ENCODE data around the gene SMCO4. TPM values are rescaled to one million over a fixed set of nuclear protein-coding genes. Genes with fewer than 3 reads are reported as not detected.

SMCO4 gene
- total and polyA plus RNA-seq, 5 donors: 31.8 to 95.6 (median 60.5) TPM

- H3K27me3 ChIP-seq (ENCODE audit: control insufficient read depth, insufficient read depth): no peaks in the 10 kb centered on the region
- DNase-seq: no peak
- peaks cover 2% of the 10 kb centered on the region for H3K4me1 ChIP-seq (ENCODE audit: control insufficient read depth, insufficient read depth, low read length)
- H3K4me3 ChIP-seq (ENCODE audit: low read length): no peak overlapping the region
- intact Hi-C loops (cut with DNase I): no loop called here
- no peak for ATAC-seq
- 96% methylated on average over 4 of the region's 4 CpGs for WGBS
- H3K27ac ChIP-seq (ENCODE audit: low read length): no peak overlapping the region
- no peaks in the 10 kb centered on the region for H3K9me3 ChIP-seq (ENCODE audit: control insufficient read depth, low read length)
Measured at GRCh38 chr11:93517611-93518010, 25.6 kb downstream of the SMCO4 start.

DNA sequence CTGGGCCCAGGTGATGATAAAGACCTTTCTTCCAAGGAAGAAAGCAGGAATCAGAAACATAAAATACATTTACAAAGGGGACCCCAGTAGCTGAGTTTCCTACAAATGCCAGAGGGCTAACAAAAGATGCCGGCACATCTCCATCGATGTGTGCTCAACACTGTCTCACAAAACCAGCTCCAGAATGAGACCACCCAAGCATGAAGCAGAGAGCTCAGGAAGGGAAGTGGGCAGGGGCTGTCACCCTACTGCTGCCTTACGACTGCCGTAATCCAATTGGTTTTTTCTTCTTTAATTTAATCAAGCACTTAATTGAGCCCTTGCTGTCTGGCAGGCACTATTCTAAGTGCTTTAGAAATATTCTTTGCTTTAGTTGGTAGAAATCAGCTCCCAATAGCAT is 26.1 kb downstream of the SMCO4 start:
- WGBS: 92% methylated on average over 4 of the region's 4 CpGs
- DNase-seq (no peak), ATAC-seq (no peak)
- H3K4me3 ChIP-seq (ENCODE audit: low read length): no peak overlapping the region
- no peaks in the 10 kb centered on the region for H3K9me3 ChIP-seq (ENCODE audit: control insufficient read depth, low read length)
- no peaks in the 10 kb centered on the region for H3K27me3 ChIP-seq (ENCODE audit: control insufficient read depth, insufficient read depth)
- H3K27ac ChIP-seq (ENCODE audit: low read length): no peak overlapping the region
- intact Hi-C loops (cut with DNase I): no loop called here
- H3K4me1 ChIP-seq (ENCODE audit: control insufficient read depth, insufficient read depth, low read length): peaks cover 2% of the 10 kb centered on the region

- H3K9me3 ChIP-seq (ENCODE audit: control insufficient read depth, low read length): no peaks in the 10 kb centered on the region
- H3K27ac ChIP-seq (ENCODE audit: low read length): no peak overlapping the region
- H3K4me1 ChIP-seq (ENCODE audit: control insufficient read depth, insufficient read depth, low read length): peaks cover 2% of the 10 kb centered on the region
- intact Hi-C loops (cut with DNase I): no loop called here
- ATAC-seq (peak; percentile 24 to 34), DNase-seq (no peak)
- 47% methylated on average over 5 of the region's 5 CpGs for WGBS
- H3K4me3 ChIP-seq (ENCODE audit: low read length): no peak overlapping the region
- H3K27me3 ChIP-seq (ENCODE audit: control insufficient read depth, insufficient read depth): no peaks in the 10 kb centered on the region
Measured at GRCh38 chr11:93515441-93516025, 27.7 kb downstream of the SMCO4 start.

- no peak overlapping the region for H3K27ac ChIP-seq (ENCODE audit: low read length)
- DNase-seq: no peak
- peaks cover 5% of the 10 kb centered on the region for H3K4me1 ChIP-seq (ENCODE audit: control insufficient read depth, insufficient read depth, low read length)
- ATAC-seq: no peak
- WGBS: 82% methylated on average over 4 of the region's 4 CpGs
- H3K4me3 ChIP-seq (ENCODE audit: low read length): no peak overlapping the region
- intact Hi-C loops (cut with DNase I): no loop called here
- no peaks in the 10 kb centered on the region for H3K9me3 ChIP-seq (ENCODE audit: control insufficient read depth, low read length)
- no peaks in the 10 kb centered on the region for H3K27me3 ChIP-seq (ENCODE audit: control insufficient read depth, insufficient read depth)
Measured at GRCh38 chr11:93514712-93515111, 28.5 kb downstream of the SMCO4 start.

- H3K27me3 ChIP-seq (ENCODE audit: control insufficient read depth, insufficient read depth): no peaks in the 10 kb centered on the region
- 78% methylated on average over 4 of the region's 4 CpGs for WGBS
- no peak overlapping the region for H3K4me3 ChIP-seq (ENCODE audit: low read length)
- no peaks in the 10 kb centered on the region for H3K9me3 ChIP-seq (ENCODE audit: control insufficient read depth, low read length)
- no peak overlapping the region for H3K27ac ChIP-seq (ENCODE audit: low read length)
- peaks cover 5% of the 10 kb centered on the region for H3K4me1 ChIP-seq (ENCODE audit: control insufficient read depth, insufficient read depth, low read length)
- no peak for DNase-seq
- no peak for ATAC-seq
- intact Hi-C loops (cut with DNase I): no loop called here
Measured at GRCh38 chr11:93513772-93514171, 29.4 kb downstream of the SMCO4 start.

GRCh38 chr11:93512949-93513667 is 30.1 kb downstream of the SMCO4 start:
- WGBS: 91% methylated on average over 3 of the region's 3 CpGs
- no peaks in the 10 kb centered on the region for H3K9me3 ChIP-seq (ENCODE audit: control insufficient read depth, low read length)
- no peaks in the 10 kb centered on the region for H3K27me3 ChIP-seq (ENCODE audit: control insufficient read depth, insufficient read depth)
- no peak overlapping the region for H3K27ac ChIP-seq (ENCODE audit: low read length)
- intact Hi-C loops (cut with DNase I): no loop called here
- H3K4me3 ChIP-seq (ENCODE audit: low read length): no peak overlapping the region
- H3K4me1 ChIP-seq (ENCODE audit: control insufficient read depth, insufficient read depth, low read length): peaks cover 5% of the 10 kb centered on the region
- no peak for ATAC-seq
- DNase-seq: no peak

- ATAC-seq: no peak
- intact Hi-C loops (cut with DNase I): no loop called here
- WGBS: 92% methylated on average over 4 of the region's 4 CpGs
- Histone ChIP-seq H3K27ac (ENCODE audit: low read length) (no peak overlapping the region), H3K27me3 (ENCODE audit: control insufficient read depth, insufficient read depth) (no peaks in the 10 kb centered on the region), H3K4me3 (ENCODE audit: low read length) (no peak overlapping the region), H3K9me3 (ENCODE audit: control insufficient read depth, low read length) (no peaks in the 10 kb centered on the region), H3K4me1 (ENCODE audit: control insufficient read depth, insufficient read depth, low read length) (peaks cover 5% of the 10 kb centered on the region)
- DNase-seq: no peak
Measured at GRCh38 chr11:93512073-93512475, 31.1 kb downstream of the SMCO4 start.

DNA sequence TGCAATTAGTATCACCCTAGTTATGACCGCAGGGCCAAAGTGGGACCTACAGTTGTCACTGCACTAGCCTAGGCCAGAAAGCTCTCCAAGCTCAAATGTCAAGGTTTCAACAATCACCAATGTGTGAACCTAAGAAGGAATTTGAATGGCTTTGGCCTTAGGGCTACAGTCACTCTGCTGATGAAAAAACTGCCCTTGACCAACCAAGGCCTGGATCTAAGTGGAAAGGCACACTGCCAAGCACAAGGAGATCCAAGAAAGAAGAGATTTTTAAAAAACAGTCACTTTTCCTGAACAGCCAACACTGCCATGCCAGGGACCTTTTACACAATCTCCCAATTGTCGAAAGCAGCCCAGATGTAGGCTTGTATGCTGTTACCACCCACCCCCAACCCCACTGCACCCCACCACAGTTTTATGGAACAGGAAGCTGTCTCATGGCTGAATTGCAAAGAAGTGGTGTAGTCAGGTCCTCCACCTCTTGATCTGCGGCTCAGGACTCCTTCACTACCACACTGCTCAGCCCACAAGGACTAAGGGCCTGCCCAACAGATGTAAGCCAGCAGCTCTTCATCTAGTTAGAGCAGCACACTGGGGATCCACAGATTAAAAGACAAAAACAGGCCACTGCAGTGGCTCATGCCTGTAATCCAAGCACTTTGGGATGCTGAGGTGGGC is 32.9 kb downstream of the SMCO4 start:
- DNase-seq: no peak
- no peak for ATAC-seq
- no peaks in the 10 kb centered on the region for H3K27me3 ChIP-seq (ENCODE audit: control insufficient read depth, insufficient read depth)
- no peak overlapping the region for H3K4me3 ChIP-seq (ENCODE audit: low read length)
- H3K4me1 ChIP-seq (ENCODE audit: control insufficient read depth, insufficient read depth, low read length): peaks cover 5% of the 10 kb centered on the region
- H3K9me3 ChIP-seq (ENCODE audit: control insufficient read depth, low read length): no peaks in the 10 kb centered on the region
- no peak overlapping the region for H3K27ac ChIP-seq (ENCODE audit: low read length)
- 84% methylated on average over 3 of the region's 3 CpGs for WGBS
- intact Hi-C loops (cut with DNase I): no loop called here

DNA sequence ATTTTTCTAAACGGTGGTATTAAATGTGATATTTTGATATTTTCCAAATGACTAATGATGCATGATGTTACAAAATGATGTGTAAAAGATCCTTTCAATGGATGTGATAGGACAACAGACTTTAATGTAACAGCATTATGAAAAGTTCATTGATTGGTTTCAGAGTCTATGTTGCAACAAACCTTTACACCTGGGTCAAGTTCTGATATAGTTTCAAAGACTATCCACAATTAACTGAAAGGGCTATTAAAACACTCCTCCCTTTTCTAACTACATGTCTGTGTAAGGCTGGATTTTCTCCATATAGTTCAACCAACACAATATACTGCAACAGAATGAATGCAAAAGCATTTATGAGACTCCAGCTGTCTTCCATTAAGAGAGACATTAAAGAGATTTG is 35.7 kb downstream of the SMCO4 start:
- ATAC-seq (no peak), DNase-seq (no peak)
- Histone ChIP-seq H3K27ac (ENCODE audit: low read length) (no peak overlapping the region), H3K27me3 (ENCODE audit: control insufficient read depth, insufficient read depth) (no peaks in the 10 kb centered on the region), H3K4me3 (ENCODE audit: low read length) (no peak overlapping the region), H3K9me3 (ENCODE audit: control insufficient read depth, low read length) (no peaks in the 10 kb centered on the region), H3K4me1 (ENCODE audit: control insufficient read depth, insufficient read depth, low read length) (peaks cover 5% of the 10 kb centered on the region)
- 83% methylated on average over 1 of the region's 1 CpG for WGBS
- intact Hi-C loops (cut with DNase I): loop anchor here in 1 of 4 donors (10.0 kb wide), 1 partner anchor 63 kb away; no protein-coding TSS in a partner anchor

DNA sequence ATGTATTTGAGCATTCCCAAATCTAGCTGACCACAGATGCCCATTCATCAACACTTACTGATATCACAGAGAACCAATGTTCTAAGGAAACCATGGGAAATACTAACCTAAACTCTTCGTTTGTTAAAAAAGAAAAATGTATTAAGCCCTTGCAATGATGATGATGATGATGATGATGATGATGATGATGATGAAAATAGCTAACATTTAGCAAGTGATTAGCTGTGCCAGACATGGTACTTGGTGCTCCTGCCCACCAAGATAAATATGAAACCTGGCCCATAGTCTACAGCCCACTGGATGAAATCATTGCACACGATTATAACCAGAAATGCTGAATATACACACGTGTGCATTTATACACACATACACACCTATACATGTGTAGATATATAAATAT is 37.5 kb downstream of the SMCO4 start:
- no peaks in the 10 kb centered on the region for H3K9me3 ChIP-seq (ENCODE audit: control insufficient read depth, low read length)
- no peak overlapping the region for H3K27ac ChIP-seq (ENCODE audit: low read length)
- no peak for ATAC-seq
- no peak overlapping the region for H3K4me3 ChIP-seq (ENCODE audit: low read length)
- H3K4me1 ChIP-seq (ENCODE audit: control insufficient read depth, insufficient read depth, low read length): peaks cover 6% of the 10 kb centered on the region
- no peaks in the 10 kb centered on the region for H3K27me3 ChIP-seq (ENCODE audit: control insufficient read depth, insufficient read depth)
- intact Hi-C loops (cut with DNase I): loop anchor here in 1 of 4 donors (10.0 kb wide), 1 partner anchor 61 kb away; no protein-coding TSS in a partner anchor
- WGBS: 88% methylated on average over 3 of the region's 3 CpGs
- no peak for DNase-seq
